Measurements from ENCODE around the gene IKBKG. TPM values are rescaled to one million over a fixed set of nuclear protein-coding genes. Genes with fewer than 3 reads are reported as not detected.
A peak's percentile ranks its signal among the peaks of the same experiment; 100 is the strongest.
"Not testable (repeated sequence)": the region's sequence is repeated elsewhere in the genome, so short reads cannot be mapped to it uniquely, and the experiment has no call there.

IKBKG gene
- total and polyA plus RNA-seq, 7 donors = 11.3 to 28.8 (median 18.1) TPM

DNA sequence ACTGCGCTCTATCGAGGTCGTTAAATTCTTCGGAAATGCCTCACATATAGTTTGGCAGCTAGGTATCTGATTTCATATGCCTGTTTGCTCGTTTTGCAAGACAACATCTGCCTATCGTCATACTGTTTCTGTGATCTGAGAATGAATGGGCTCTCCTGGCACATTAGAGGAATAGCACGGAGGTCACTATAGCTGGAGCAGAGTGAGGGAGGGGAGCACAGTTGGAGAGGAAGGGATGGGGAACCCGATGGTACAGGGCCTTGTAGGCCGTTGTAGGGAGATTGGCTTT is 552 bp downstream of the IKBKG start:
- peaks cover 0 to 9% of the 10 kb centered on the region in 2 donors for H3K36me3 ChIP-seq (ENCODE audit: insufficient read depth in 1 of 2, low read depth in 1 of 2)
- peak overlapping the region; percentile 68 for H3K4me3 ChIP-seq
- H3K27ac ChIP-seq = peak overlapping the region; percentile 86
- peaks cover 10% of the 10 kb centered on the region for H3K4me1 ChIP-seq
- intact Hi-C loops (cut with DNase I) = no loop called here
- DNase-seq = no peak
- TF ChIP-seq, protein P1, sequence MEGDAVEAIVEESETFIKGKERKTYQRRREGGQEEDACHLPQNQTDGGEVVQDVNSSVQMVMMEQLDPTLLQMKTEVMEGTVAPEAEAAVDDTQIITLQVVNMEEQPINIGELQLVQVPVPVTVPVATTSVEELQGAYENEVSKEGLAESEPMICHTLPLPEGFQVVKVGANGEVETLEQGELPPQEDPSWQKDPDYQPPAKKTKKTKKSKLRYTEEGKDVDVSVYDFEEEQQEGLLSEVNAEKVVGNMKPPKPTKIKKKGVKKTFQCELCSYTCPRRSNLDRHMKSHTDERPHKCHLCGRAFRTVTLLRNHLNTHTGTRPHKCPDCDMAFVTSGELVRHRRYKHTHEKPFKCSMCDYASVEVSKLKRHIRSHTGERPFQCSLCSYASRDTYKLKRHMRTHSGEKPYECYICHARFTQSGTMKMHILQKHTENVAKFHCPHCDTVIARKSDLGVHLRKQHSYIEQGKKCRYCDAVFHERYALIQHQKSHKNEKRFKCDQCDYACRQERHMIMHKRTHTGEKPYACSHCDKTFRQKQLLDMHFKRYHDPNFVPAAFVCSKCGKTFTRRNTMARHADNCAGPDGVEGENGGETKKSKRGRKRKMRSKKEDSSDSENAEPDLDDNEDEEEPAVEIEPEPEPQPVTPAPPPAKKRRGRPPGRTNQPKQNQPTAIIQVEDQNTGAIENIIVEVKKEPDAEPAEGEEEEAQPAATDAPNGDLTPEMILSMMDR (IDR thresholded peaks at IDR 0.05) = no peak
- no peaks in the 10 kb centered on the region for H3K9me3 ChIP-seq
- H3K27me3 ChIP-seq (ENCODE audit: insufficient read depth in 3 of 3, low read length in 2 of 3) = no peaks in the 10 kb centered on the region
- WGBS, 3 donors = 0 to 23% (median 1%) methylated on average over 9 of the region's 9 CpGs
- ATAC-seq = no peak

DNA sequence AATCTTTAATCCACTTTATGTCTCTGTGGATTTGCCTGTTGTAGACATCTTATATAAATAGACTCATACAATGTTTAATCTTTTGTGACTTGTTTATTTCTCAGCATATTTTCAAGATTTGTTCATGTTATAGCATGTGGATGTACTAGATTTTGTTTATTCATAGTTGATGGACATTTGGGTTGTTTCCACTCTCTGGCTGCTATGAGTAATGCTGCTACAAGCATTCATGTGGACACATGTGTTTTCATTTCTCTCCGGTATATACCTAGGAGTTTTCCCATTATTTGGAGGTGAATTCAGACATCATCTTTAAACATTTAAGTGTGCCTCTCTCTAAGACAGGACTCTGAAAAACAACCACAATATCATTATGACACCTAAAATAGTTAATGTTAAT is 2.3 kb downstream of the IKBKG start:
- TF ChIP-seq, protein P1 (IDR thresholded peaks at IDR 0.05) = no peak

DNA sequence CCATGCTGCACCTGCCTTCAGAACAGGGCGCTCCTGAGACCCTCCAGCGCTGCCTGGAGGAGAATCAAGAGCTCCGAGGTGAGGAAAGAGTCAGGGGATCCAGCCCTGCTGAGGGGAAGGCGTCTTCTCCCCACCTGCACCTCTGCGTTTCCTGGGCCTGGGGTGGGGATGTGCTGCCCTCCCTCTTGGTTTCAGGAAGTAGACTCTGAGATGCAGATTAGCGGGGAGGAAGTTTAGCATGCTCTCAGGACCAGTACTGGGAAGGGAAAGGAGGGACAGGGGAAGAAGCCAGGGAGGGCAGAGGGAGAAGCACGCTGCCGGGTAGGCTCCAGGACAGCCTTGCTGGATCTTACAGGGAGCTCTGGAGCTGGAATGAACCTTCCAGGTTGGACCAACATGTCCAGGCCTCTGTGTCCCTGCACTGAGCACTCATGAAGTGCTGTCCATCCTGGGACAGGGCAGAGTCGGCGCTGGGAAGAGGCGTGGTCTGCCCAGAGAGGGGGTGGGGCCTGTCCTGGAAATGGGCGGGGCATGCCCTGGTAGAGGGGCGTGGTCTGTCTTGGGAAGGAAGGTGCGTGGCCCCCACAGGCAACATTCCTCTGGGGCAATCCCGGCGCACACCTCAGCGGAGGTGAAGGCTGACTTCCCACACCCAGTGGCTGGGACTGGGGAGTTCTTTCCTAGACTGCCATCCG is 4.8 kb downstream of the IKBKG start:
- WGBS, 3 donors = 84 to 96% (median 89%) methylated on average over 7 to 11 of the region's 18 CpGs
- DNase-seq; H3K4me3 ChIP-seq; intact Hi-C loops (cut with DNase I); H3K9me3 ChIP-seq; H3K4me1 ChIP-seq; H3K27ac ChIP-seq: not testable (repeated sequence)
- Histone ChIP-seq H3K36me3 (ENCODE audit: insufficient read depth in 1 of 2, low read depth in 1 of 2) (peaks cover 0 to 13% of the 10 kb centered on the region in 2 donors), H3K27me3 (ENCODE audit: insufficient read depth in 3 of 3, low read length in 2 of 3) (peaks cover 0 to 10% (median 0%) of the 10 kb centered on the region in 3 donors)
- ATAC-seq = peak in 1 of 4 donors; percentile 25

More for the DNA sequence above, 2.3 kb downstream of the IKBKG start:
- intact Hi-C loops (cut with DNase I) = no loop called here
- Histone ChIP-seq H3K27me3 (ENCODE audit: insufficient read depth in 3 of 3, low read length in 2 of 3) (peaks cover 0 to 4% (median 0%) of the 10 kb centered on the region in 3 donors), H3K36me3 (ENCODE audit: insufficient read depth in 1 of 2, low read depth in 1 of 2) (peaks cover 0 to 12% of the 10 kb centered on the region in 2 donors), H3K27ac (no peak overlapping the region), H3K9me3 (no peaks in the 10 kb centered on the region), H3K4me3 (no peak overlapping the region), H3K4me1 (peaks cover 6% of the 10 kb centered on the region)
- WGBS, 3 donors = 79 to 92% (median 83%) methylated on average over 1 of the region's 1 CpG
- DNase-seq (no peak), ATAC-seq (no peak)

DNA sequence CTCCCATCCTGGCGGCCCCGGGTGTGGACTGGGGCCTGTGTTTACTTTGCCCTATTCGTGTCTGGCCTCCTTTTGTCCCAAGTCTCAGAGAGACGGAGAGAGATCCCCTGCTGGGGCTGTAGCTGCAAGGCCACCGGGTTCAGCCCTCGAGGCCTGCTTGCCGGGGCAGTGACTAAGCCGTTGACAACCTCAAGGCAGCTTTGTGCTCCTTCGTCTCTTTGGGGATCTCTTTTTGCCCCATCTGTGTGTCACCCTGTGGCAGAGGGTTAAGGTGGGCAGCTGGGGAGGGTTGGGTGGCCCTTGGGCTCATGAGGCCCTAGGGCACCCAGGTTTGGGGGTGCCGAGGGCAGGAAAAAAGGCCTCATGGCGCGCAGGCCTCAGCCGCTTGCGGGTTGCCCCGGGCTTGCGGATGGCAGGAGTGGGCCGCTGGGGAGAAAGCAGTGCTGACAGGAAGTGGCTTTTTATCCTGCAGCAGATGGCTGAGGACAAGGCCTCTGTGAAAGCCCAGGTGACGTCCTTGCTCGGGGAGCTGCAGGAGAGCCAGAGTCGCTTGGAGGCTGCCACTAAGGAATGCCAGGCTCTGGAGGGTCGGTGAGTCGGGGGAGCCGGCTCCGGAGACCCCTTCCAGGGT is 10.8 kb downstream of the IKBKG start:
- ATAC-seq; intact Hi-C loops (cut with DNase I); H3K4me1 ChIP-seq; H3K27ac ChIP-seq; DNase-seq; H3K4me3 ChIP-seq; H3K9me3 ChIP-seq: not testable (repeated sequence)
- H3K36me3 ChIP-seq (ENCODE audit: insufficient read depth in 1 of 2, low read depth in 1 of 2) = peaks cover 0 to 13% of the 10 kb centered on the region in 2 donors
- peaks cover 0 to 10% (median 0%) of the 10 kb centered on the region in 3 donors for H3K27me3 ChIP-seq (ENCODE audit: insufficient read depth in 3 of 3, low read length in 2 of 3)
- 87 to 89% methylated on average over 4 of the region's 24 CpGs; no CpG with 5 or more reads in 1 of the 3 donors for WGBS, 3 donors

DNA sequence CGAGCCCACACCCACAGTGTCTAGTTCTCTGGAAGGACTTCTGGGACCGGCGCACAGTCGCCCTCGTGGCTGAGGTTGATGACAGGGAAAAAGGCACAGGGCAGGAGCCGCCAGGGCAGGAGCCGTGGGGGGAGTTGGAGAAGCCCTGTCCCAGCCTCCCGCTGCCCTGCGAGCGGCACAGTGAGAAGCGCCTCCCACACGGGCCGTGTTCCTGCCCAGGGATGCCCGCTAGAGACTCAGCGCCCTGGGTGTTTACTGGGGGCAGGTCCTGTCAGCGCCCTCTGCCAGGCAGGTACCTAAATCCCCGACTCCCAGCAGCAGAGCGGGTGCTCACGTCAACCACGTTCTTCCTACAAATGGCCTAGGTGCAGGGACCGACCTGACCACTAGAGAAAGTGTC is 11.5 kb downstream of the IKBKG start:
- DNase-seq; ATAC-seq; H3K27ac ChIP-seq; H3K27me3 ChIP-seq (ENCODE audit: insufficient read depth in 3 of 3, low read length in 2 of 3); H3K4me1 ChIP-seq; H3K4me3 ChIP-seq; H3K36me3 ChIP-seq (ENCODE audit: insufficient read depth in 1 of 2, low read depth in 1 of 2); intact Hi-C loops (cut with DNase I); H3K9me3 ChIP-seq: not testable (repeated sequence)
- 94 to 100% methylated on average over 1 to 8 of the region's 21 CpGs; no CpG with 5 or more reads in 1 of the 3 donors for WGBS, 3 donors

DNA sequence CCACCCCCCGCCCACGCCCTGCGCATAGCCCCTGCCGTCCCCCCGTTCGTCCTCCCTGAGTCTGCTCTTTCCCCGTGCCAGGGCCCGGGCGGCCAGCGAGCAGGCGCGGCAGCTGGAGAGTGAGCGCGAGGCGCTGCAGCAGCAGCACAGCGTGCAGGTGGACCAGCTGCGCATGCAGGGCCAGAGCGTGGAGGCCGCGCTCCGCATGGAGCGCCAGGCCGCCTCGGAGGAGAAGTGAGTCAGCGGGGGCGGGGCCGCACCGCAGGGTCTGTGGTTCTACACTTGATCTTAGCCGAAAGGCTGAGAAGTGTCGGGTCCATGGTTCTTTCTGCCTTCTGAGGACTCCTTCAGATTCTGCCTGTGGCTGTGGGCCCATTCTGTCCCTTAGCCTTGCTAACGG is 12.9 kb downstream of the IKBKG start:
- H3K9me3 ChIP-seq; H3K36me3 ChIP-seq (ENCODE audit: insufficient read depth in 1 of 2, low read depth in 1 of 2); DNase-seq; H3K4me1 ChIP-seq; H3K4me3 ChIP-seq; ATAC-seq; H3K27me3 ChIP-seq (ENCODE audit: insufficient read depth in 3 of 3, low read length in 2 of 3); H3K27ac ChIP-seq; intact Hi-C loops (cut with DNase I): not testable (repeated sequence)
- WGBS, 3 donors = 60 to 80% (median 64%) methylated on average over 8 to 12 of the region's 31 CpGs

DNA sequence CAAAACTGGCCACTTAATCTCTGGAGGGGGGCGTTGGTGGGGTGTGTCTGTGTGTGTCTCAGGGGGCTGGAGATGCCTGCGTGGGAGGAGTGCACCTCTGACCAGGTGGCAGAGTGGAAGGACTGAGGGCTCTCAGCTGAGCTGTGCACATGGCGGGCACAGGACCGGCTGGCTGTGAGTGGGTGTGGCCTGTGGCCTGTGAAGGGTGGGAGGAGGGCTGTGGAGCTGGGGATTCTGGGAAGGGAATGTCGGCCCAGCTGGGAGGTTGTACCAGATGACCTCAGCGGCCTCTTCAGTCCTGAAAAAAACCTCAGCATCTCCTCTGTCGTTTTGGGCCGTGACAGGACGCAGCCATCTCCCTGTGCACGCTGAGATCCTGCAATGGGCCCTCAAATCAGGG is 14.9 kb downstream of the IKBKG start:
- H3K4me1 ChIP-seq; DNase-seq; intact Hi-C loops (cut with DNase I); H3K27me3 ChIP-seq (ENCODE audit: insufficient read depth in 3 of 3, low read length in 2 of 3); H3K4me3 ChIP-seq; H3K36me3 ChIP-seq (ENCODE audit: insufficient read depth in 1 of 2, low read depth in 1 of 2); H3K9me3 ChIP-seq; H3K27ac ChIP-seq: not testable (repeated sequence)
- ATAC-seq = peak; percentile 47 to 81 (median 57)
- WGBS, 3 donors = no CpG with 5 or more reads among the region's 10 CpGs

DNA sequence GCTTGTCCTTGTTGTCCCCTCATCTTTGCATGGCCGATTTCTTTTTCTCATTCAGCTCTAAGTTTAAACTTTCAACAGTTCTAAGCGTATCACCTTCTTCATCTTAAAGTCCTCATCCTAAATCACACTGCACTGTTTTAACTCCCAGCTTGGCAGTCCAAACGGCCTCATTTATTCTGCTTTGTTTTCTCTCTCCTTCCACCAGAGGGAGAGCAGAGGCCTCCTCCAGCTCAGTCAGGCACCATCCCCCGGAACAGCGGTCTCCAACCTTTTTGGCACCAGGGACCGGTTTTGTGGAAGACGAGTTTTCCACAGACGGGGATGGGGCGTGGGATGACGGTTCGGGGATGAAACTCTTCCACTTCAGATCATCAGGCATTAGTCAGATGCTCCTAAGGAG is 22.9 kb downstream of the IKBKG start:
- DNase-seq; H3K36me3 ChIP-seq (ENCODE audit: insufficient read depth in 1 of 2, low read depth in 1 of 2); H3K4me3 ChIP-seq; intact Hi-C loops (cut with DNase I); H3K9me3 ChIP-seq; H3K4me1 ChIP-seq; ATAC-seq; H3K27ac ChIP-seq; H3K27me3 ChIP-seq (ENCODE audit: insufficient read depth in 3 of 3, low read length in 2 of 3): not testable (repeated sequence)
- no CpG with 5 or more reads among the region's 11 CpGs for WGBS, 3 donors

DNA sequence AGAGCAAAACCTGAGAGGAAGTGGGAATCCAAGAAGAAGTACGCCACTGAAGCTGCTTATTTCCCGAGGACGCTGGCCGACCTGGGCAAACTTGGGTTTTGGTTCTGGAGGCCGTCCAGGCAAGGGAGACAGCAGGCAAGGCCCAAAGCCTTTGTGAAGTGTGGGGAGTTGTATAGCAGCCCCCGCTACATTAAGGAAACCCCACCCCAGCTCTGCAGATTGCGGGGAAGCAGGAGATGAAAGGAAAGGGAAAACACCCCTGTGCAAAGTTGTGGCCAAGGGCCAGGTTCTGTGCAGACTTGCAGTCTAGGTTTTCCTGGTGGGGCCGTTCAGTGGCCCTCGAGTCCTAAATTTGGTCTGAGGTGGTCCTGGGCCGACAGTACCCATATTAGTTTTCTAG is 25.6 kb downstream of the IKBKG start:
- intact Hi-C loops (cut with DNase I); ATAC-seq; H3K27ac ChIP-seq; H3K4me1 ChIP-seq; DNase-seq; H3K9me3 ChIP-seq; H3K27me3 ChIP-seq (ENCODE audit: insufficient read depth in 3 of 3, low read length in 2 of 3); H3K4me3 ChIP-seq; H3K36me3 ChIP-seq (ENCODE audit: insufficient read depth in 1 of 2, low read depth in 1 of 2): not testable (repeated sequence)
- no CpG with 5 or more reads among the region's 10 CpGs for WGBS, 3 donors
